ENCODE measurements around the gene WLS. TPM values are rescaled to one million over a fixed set of nuclear protein-coding genes. Genes with fewer than 3 reads are reported as not detected.

The WLS gene
- total and polyA plus RNA-seq, 7 experiments from 2014 or later, result 0.50 to 12.2 (median 0.62) TPM; not detected in 4

GRCh38 chr1:68213843-68214242, 18.5 kb downstream of the WLS start:
- Mint-ChIP-seq H3K4me3 (no peak overlapping the region), H3K4me1 (no peaks in the 10 kb centered on the region), H3K36me3 (no peaks in the 10 kb centered on the region), H3K27ac (no peak overlapping the region), H3K9me3 (peaks cover 0 to 7% (median 0%) of the 10 kb centered on the region in 11 donors), H3K27me3 (peaks cover 3 to 17% (median 8%) of the 10 kb centered on the region in 5 donors)
- Histone ChIP-seq H3K4me3 (ENCODE audit: low read length) (no peak overlapping the region), H3K36me3 (ENCODE audit: control insufficient read depth in 2 of 3, insufficient read depth in 3 of 3, low read length in 3 of 3) (no peaks in the 10 kb centered on the region), H3K4me1 (ENCODE audit: control insufficient read depth in 2 of 2, insufficient read depth in 2 of 2, low read length in 2 of 2) (no peaks in the 10 kb centered on the region), H3K27me3 (ENCODE audit: control insufficient read depth in 2 of 2, insufficient read depth in 2 of 2, low read length in 2 of 2) (no peaks in the 10 kb centered on the region), H3K27ac (ENCODE audit: low read depth, low read length) (no peak overlapping the region), H3K9me3 (ENCODE audit: control insufficient read depth in 2 of 3, low read length in 3 of 3) (no peaks in the 10 kb centered on the region)
- intact Hi-C loops (cut with micrococcal nuclease), result no loop called here
- POLR2A ChIA-PET, result no interaction called here
- CTCF ChIA-PET, result no interaction called here
- ATAC-seq (no peak), DNase-seq (no peak)

GRCh38 chr1:68211761-68212380, 20.5 kb downstream of the WLS start:
- Histone ChIP-seq H3K4me3 (ENCODE audit: low read length) (no peak overlapping the region), H3K4me1 (ENCODE audit: control insufficient read depth in 2 of 2, insufficient read depth in 2 of 2, low read length in 2 of 2) (no peaks in the 10 kb centered on the region), H3K27me3 (ENCODE audit: control insufficient read depth in 2 of 2, insufficient read depth in 2 of 2, low read length in 2 of 2) (no peaks in the 10 kb centered on the region), H3K36me3 (ENCODE audit: control insufficient read depth in 2 of 3, insufficient read depth in 3 of 3, low read length in 3 of 3) (no peaks in the 10 kb centered on the region), H3K27ac (ENCODE audit: low read depth, low read length) (no peak overlapping the region), H3K9me3 (ENCODE audit: control insufficient read depth in 2 of 3, low read length in 3 of 3) (no peaks in the 10 kb centered on the region)
- POLR2A ChIA-PET, result no interaction called here
- H3K27ac Mint-ChIP-seq, result no peak overlapping the region
- H3K36me3 Mint-ChIP-seq, result no peaks in the 10 kb centered on the region
- no peaks in the 10 kb centered on the region for H3K4me1 Mint-ChIP-seq
- CTCF ChIA-PET, result no interaction called here
- H3K9me3 Mint-ChIP-seq, result peaks cover 0 to 7% (median 0%) of the 10 kb centered on the region in 11 donors
- H3K4me3 Mint-ChIP-seq, result no peak overlapping the region
- ATAC-seq (no peak), DNase-seq (no peak)
- intact Hi-C loops (cut with micrococcal nuclease), result no loop called here
- H3K27me3 Mint-ChIP-seq, result peaks cover 4 to 12% (median 6%) of the 10 kb centered on the region in 5 donors

GRCh38 chr1:68210829-68211228, 21.5 kb downstream of the WLS start:
- no peak for ATAC-seq
- no peaks in the 10 kb centered on the region for H3K4me1 ChIP-seq (ENCODE audit: control insufficient read depth in 2 of 2, insufficient read depth in 2 of 2, low read length in 2 of 2)
- POLR2A ChIA-PET, result no interaction called here
- Mint-ChIP-seq H3K36me3 (no peaks in the 10 kb centered on the region), H3K27me3 (peaks cover 4 to 12% (median 6%) of the 10 kb centered on the region in 5 donors), H3K4me1 (no peaks in the 10 kb centered on the region), H3K27ac (no peak overlapping the region), H3K4me3 (no peak overlapping the region), H3K9me3 (peaks cover 0 to 7% (median 0%) of the 10 kb centered on the region in 11 donors)
- H3K4me3 ChIP-seq (ENCODE audit: low read length), result no peak overlapping the region
- DNase-seq, result no peak
- H3K36me3 ChIP-seq (ENCODE audit: control insufficient read depth in 2 of 3, insufficient read depth in 3 of 3, low read length in 3 of 3), result no peaks in the 10 kb centered on the region
- no peak overlapping the region for H3K27ac ChIP-seq (ENCODE audit: low read depth, low read length)
- CTCF ChIA-PET, result no interaction called here
- no peaks in the 10 kb centered on the region for H3K9me3 ChIP-seq (ENCODE audit: control insufficient read depth in 2 of 3, low read length in 3 of 3)
- intact Hi-C loops (cut with micrococcal nuclease), result no loop called here
- no peaks in the 10 kb centered on the region for H3K27me3 ChIP-seq (ENCODE audit: control insufficient read depth in 2 of 2, insufficient read depth in 2 of 2, low read length in 2 of 2)

- Histone ChIP-seq H3K27me3 (ENCODE audit: control insufficient read depth in 2 of 2, insufficient read depth in 2 of 2, low read length in 2 of 2) (no peaks in the 10 kb centered on the region), H3K4me3 (ENCODE audit: low read length) (no peak overlapping the region), H3K36me3 (ENCODE audit: control insufficient read depth in 2 of 3, insufficient read depth in 3 of 3, low read length in 3 of 3) (no peaks in the 10 kb centered on the region), H3K9me3 (ENCODE audit: control insufficient read depth in 2 of 3, low read length in 3 of 3) (no peaks in the 10 kb centered on the region), H3K4me1 (ENCODE audit: control insufficient read depth in 2 of 2, insufficient read depth in 2 of 2, low read length in 2 of 2) (no peaks in the 10 kb centered on the region), H3K27ac (ENCODE audit: low read depth, low read length) (no peak overlapping the region)
- ATAC-seq, result no peak
- ChIA-PET POLR2A (no interaction called here), CTCF (no interaction called here)
- Mint-ChIP-seq H3K27me3 (peaks cover 4 to 11% (median 6%) of the 10 kb centered on the region in 5 donors), H3K36me3 (no peaks in the 10 kb centered on the region), H3K4me3 (no peak overlapping the region), H3K27ac (no peak overlapping the region), H3K4me1 (no peaks in the 10 kb centered on the region), H3K9me3 (peaks cover 0 to 7% (median 0%) of the 10 kb centered on the region in 11 donors)
- no peak for DNase-seq
- intact Hi-C loops (cut with micrococcal nuclease), result no loop called here
Measured at GRCh38 chr1:68210027-68210426, 22.3 kb downstream of the WLS start.

GRCh38 chr1:68206848-68207689, 25.3 kb downstream of the WLS start:
- peaks cover 0 to 7% (median 0%) of the 10 kb centered on the region in 11 donors for H3K9me3 Mint-ChIP-seq
- no peak overlapping the region for H3K4me3 ChIP-seq (ENCODE audit: low read length)
- intact Hi-C loops (cut with micrococcal nuclease), result no loop called here
- no peak for ATAC-seq
- no peaks in the 10 kb centered on the region for H3K36me3 ChIP-seq (ENCODE audit: control insufficient read depth in 2 of 3, insufficient read depth in 3 of 3, low read length in 3 of 3)
- peaks cover under 1 to 7% (median 4%) of the 10 kb centered on the region in 5 donors for H3K27me3 Mint-ChIP-seq
- ChIA-PET POLR2A (no interaction called here), CTCF (no interaction called here)
- no peaks in the 10 kb centered on the region for H3K4me1 ChIP-seq (ENCODE audit: control insufficient read depth in 2 of 2, insufficient read depth in 2 of 2, low read length in 2 of 2)
- no peak for DNase-seq
- H3K36me3 Mint-ChIP-seq, result no peaks in the 10 kb centered on the region
- no peak overlapping the region for H3K4me3 Mint-ChIP-seq
- no peak overlapping the region for H3K27ac ChIP-seq (ENCODE audit: low read depth, low read length)
- H3K9me3 ChIP-seq (ENCODE audit: control insufficient read depth in 2 of 3, low read length in 3 of 3), result no peaks in the 10 kb centered on the region
- no peak overlapping the region for H3K27ac Mint-ChIP-seq
- H3K27me3 ChIP-seq (ENCODE audit: control insufficient read depth in 2 of 2, insufficient read depth in 2 of 2, low read length in 2 of 2), result no peaks in the 10 kb centered on the region
- no peaks in the 10 kb centered on the region for H3K4me1 Mint-ChIP-seq

GRCh38 chr1:68205794-68206358, 26.4 kb downstream of the WLS start:
- no peaks in the 10 kb centered on the region for H3K4me1 ChIP-seq (ENCODE audit: control insufficient read depth in 2 of 2, insufficient read depth in 2 of 2, low read length in 2 of 2)
- ATAC-seq (no peak), DNase-seq (no peak)
- H3K9me3 ChIP-seq (ENCODE audit: control insufficient read depth in 2 of 3, low read length in 3 of 3), result no peaks in the 10 kb centered on the region
- H3K27me3 Mint-ChIP-seq, result peaks cover 0 to 7% (median 3%) of the 10 kb centered on the region in 5 donors
- ChIA-PET POLR2A (no interaction called here), CTCF (no interaction called here)
- H3K4me3 Mint-ChIP-seq, result no peak overlapping the region
- H3K27ac Mint-ChIP-seq, result no peak overlapping the region
- H3K9me3 Mint-ChIP-seq, result peaks cover 0 to 4% (median 0%) of the 10 kb centered on the region in 11 donors
- no peak overlapping the region for H3K27ac ChIP-seq (ENCODE audit: low read depth, low read length)
- H3K36me3 Mint-ChIP-seq, result no peaks in the 10 kb centered on the region
- H3K4me3 ChIP-seq (ENCODE audit: low read length), result no peak overlapping the region
- no peaks in the 10 kb centered on the region for H3K4me1 Mint-ChIP-seq
- H3K27me3 ChIP-seq (ENCODE audit: control insufficient read depth in 2 of 2, insufficient read depth in 2 of 2, low read length in 2 of 2), result no peaks in the 10 kb centered on the region
- no peaks in the 10 kb centered on the region for H3K36me3 ChIP-seq (ENCODE audit: control insufficient read depth in 2 of 3, insufficient read depth in 3 of 3, low read length in 3 of 3)
- intact Hi-C loops (cut with micrococcal nuclease), result no loop called here
